H1 (cell line): ENCODE data around the gene RPLP2. TPM values are rescaled to one million over a fixed set of nuclear protein-coding genes. Genes with fewer than 3 reads are reported as not detected.

ENCODE experiments used
- CTCF ChIA-PET: fragments of 300-600 bp; sonication (Branson Sonifier 250); formaldehyde crosslinking; loops from one replicate; lab custom pipeline; 2021; ENCODE audit not compliant: partially characterized antibody; lab: Charles Lee
- POLR2A ChIA-PET: fragments of 300-600 bp; sonication (Branson Sonifier 250); formaldehyde crosslinking; loops from one replicate; lab custom pipeline; 2021; ENCODE audit warnings: inconsistent platforms; ENCODE audit not compliant: partially characterized antibody; lab: Charles Lee
- DNase-seq, 2 experiments: peaks; one replicate each; pipeline versions ENCODE4 v3.0.0 to v3.0.0-alpha.2; 2010 to 2022; ENCODE audit warnings: low spot score in 2 of 2, low read depth in 1 of 2, mixed read lengths in 1 of 2
- FAIRE-seq: peaks from 2 replicates; lab custom pipeline; 2011; peaks lifted over from hg19 to GRCh38; lab: Jason Lieb, UNC
- H2AFZ ChIP-seq: 2 replicates; pipeline ENCODE4 v1.8.1; 2012; ENCODE audit warnings: low read length, inconsistent platforms
- H2AK5ac ChIP-seq: 2 replicates; pipeline ENCODE4 v1.6.1; 2013; ENCODE audit warnings: low read depth, low read length
- H2BK120ac ChIP-seq: replicated peaks from 2 replicates; pipeline ENCODE3; 2013; ENCODE audit warnings: low read depth, low read length, inconsistent platforms
- H2BK12ac ChIP-seq: 2 replicates; pipeline ENCODE4 v1.6.1; 2013; ENCODE audit warnings: low read depth, low read length
- H2BK15ac ChIP-seq: 2 replicates; pipeline ENCODE4 v1.6.1; 2013; ENCODE audit warnings: low read length
- H2BK20ac ChIP-seq: 2 replicates; pipeline ENCODE4 v1.6.1; 2013; ENCODE audit warnings: low read length
- H2BK5ac ChIP-seq: 2 replicates; pipeline ENCODE4 v1.6.1; 2013; ENCODE audit warnings: low read depth, low read length
- H3K14ac ChIP-seq: 2 replicates; pipeline ENCODE4 v1.6.1; 2013; ENCODE audit warnings: inconsistent platforms; ENCODE audit not compliant: insufficient read length
- H3K18ac ChIP-seq: 2 replicates; pipeline ENCODE4 v1.6.1; 2013; ENCODE audit warnings: low read length; ENCODE audit errors: extremely low read depth
- H3K23ac ChIP-seq: 2 replicates; pipeline ENCODE4 v1.6.1; 2013; ENCODE audit warnings: inconsistent platforms; ENCODE audit not compliant: insufficient read length
- H3K23me2 ChIP-seq: 2 replicates; pipeline ENCODE4 v1.6.1; 2013; ENCODE audit warnings: low read depth, low read length
- H3K27ac ChIP-seq: 2 replicates; pipeline ENCODE4 v1.6.1; 2011; ENCODE audit warnings: low read depth, low read length, inconsistent platforms
- H3K27me3 ChIP-seq, 4 experiments: replicated peaks in 1 of 4; 1 replicate in 1 of 4; 2 replicates in 3 of 4; pipeline versions ENCODE4 v1.6.1 to v1.8.1; 2011 to 2013; ENCODE audit warnings: low read length in 3 of 4, mild to moderate bottlenecking in 3 of 4, inconsistent platforms in 2 of 4, mixed read lengths in 2 of 4, moderate library complexity in 1 of 4; ENCODE audit not compliant: control insufficient read depth in 3 of 4, insufficient read depth in 3 of 4; ENCODE audit errors: extremely low read depth in 1 of 4
- H3K36me3 ChIP-seq, 4 experiments: 2 replicates each; pipeline versions ENCODE4 v1.6.1 to v1.8.1; 2011 to 2013; ENCODE audit warnings: mild to moderate bottlenecking in 4 of 4, low read length in 3 of 4, moderate library complexity in 2 of 4, control low read depth in 1 of 4, inconsistent platforms in 1 of 4; ENCODE audit not compliant: insufficient read depth in 4 of 4, control insufficient read depth in 2 of 4
- H3K4ac ChIP-seq: replicated peaks from 2 replicates; pipeline ENCODE3; 2013; ENCODE audit warnings: low read length, low read depth, mixed read lengths, inconsistent platforms; ENCODE audit not compliant: insufficient read length
- H3K4me1 ChIP-seq, 4 experiments: replicated peaks in 1 of 4; 1 replicate in 1 of 4; 2 replicates in 3 of 4; pipeline versions ENCODE4 v1.6.1 to v1.8.1; 2011 to 2013; ENCODE audit warnings: low read length in 3 of 4, inconsistent platforms in 2 of 4, mixed read lengths in 1 of 4; ENCODE audit not compliant: insufficient read depth in 4 of 4, control insufficient read depth in 3 of 4
- H3K4me2 ChIP-seq, 2 experiments: 2 replicates each; pipeline versions ENCODE4 v1.6.1 to v1.8.1; 2011 to 2013; ENCODE audit warnings: low read depth in 2 of 2, low read length in 2 of 2, control low read depth in 1 of 2, inconsistent platforms in 1 of 2, mild to moderate bottlenecking in 1 of 2; ENCODE audit not compliant: insufficient read depth in 1 of 2
- H3K4me3 ChIP-seq, 4 experiments: fragments of 200-600, 300-600 bp in 1 of 4; sonication (generic), shearing (Covaris generic), sonication (Bioruptor Twin) in 1 of 4; 2 replicates each; pipeline versions ENCODE4 v1.5.1 to v1.8.1; 2011 to 2016; ENCODE audit warnings: low read length in 4 of 4, low read depth in 3 of 4, control low read depth in 2 of 4, inconsistent platforms in 2 of 4, mild to moderate bottlenecking in 2 of 4, mixed read lengths in 1 of 4, moderate library complexity in 1 of 4; ENCODE audit not compliant: insufficient read depth in 2 of 4; ENCODE audit errors: extremely low read depth in 1 of 4
- H3K56ac ChIP-seq: replicated peaks from 2 replicates; pipeline ENCODE3; 2013; ENCODE audit warnings: low read depth, mild to moderate bottlenecking, mixed read lengths, low read length, inconsistent platforms; ENCODE audit not compliant: insufficient read length
- H3K79me1 ChIP-seq: 2 replicates; pipeline ENCODE4 v1.6.1; 2013; ENCODE audit warnings: low read depth, low read length, control low read depth
- H3K79me2 ChIP-seq, 2 experiments: 2 replicates each; pipeline versions ENCODE4 v1.6.1 to v1.8.1; 2012 to 2013; ENCODE audit warnings: low read length in 2 of 2, mild to moderate bottlenecking in 2 of 2, inconsistent platforms in 1 of 2; ENCODE audit not compliant: insufficient read depth in 2 of 2, control insufficient read depth in 1 of 2
- H3K9ac ChIP-seq, 4 experiments: replicated peaks in 1 of 4; 1 replicate in 1 of 4; 2 replicates in 3 of 4; pipeline versions ENCODE4 v1.6.1 to v1.8.1; 2011 to 2013; ENCODE audit warnings: low read depth in 3 of 4, low read length in 3 of 4, control low read depth in 2 of 4, mild to moderate bottlenecking in 2 of 4, moderate library complexity in 2 of 4, inconsistent platforms in 1 of 4; ENCODE audit errors: extremely low read depth in 1 of 4
- H3K9me3 ChIP-seq, 2 experiments: 2 replicates each; pipeline versions ENCODE4 v1.6.1 to v1.8.1; 2012 to 2013; ENCODE audit warnings: mild to moderate bottlenecking in 2 of 2, moderate library complexity in 2 of 2, control low read depth in 1 of 2, inconsistent platforms in 1 of 2, low read depth in 1 of 2, low read length in 1 of 2, mixed read lengths in 1 of 2; ENCODE audit not compliant: insufficient read depth in 2 of 2
- H4K20me1 ChIP-seq, 2 experiments: replicated peaks in 1 of 2; 2 replicates each; pipeline versions ENCODE3 to v1.8.1; 2011 to 2013; ENCODE audit warnings: inconsistent platforms in 2 of 2, low read length in 2 of 2, mild to moderate bottlenecking in 1 of 2; ENCODE audit not compliant: insufficient read depth in 2 of 2, control insufficient read depth in 1 of 2
- H4K5ac ChIP-seq: 2 replicates; pipeline ENCODE4 v1.6.1; 2013; ENCODE audit warnings: low read length, low read depth, mixed read lengths, inconsistent platforms; ENCODE audit not compliant: insufficient read length
- H4K8ac ChIP-seq: 2 replicates; pipeline ENCODE4 v1.8.0; 2013; ENCODE audit warnings: mild to moderate bottlenecking, moderate library complexity, low read length, inconsistent platforms; ENCODE audit not compliant: insufficient read depth; ENCODE audit errors: extremely low read depth
- H4K91ac ChIP-seq: replicated peaks from 2 replicates; pipeline ENCODE3; 2013; ENCODE audit warnings: low read length, mixed read lengths, inconsistent platforms; ENCODE audit not compliant: insufficient read length
- BACH1 ChIP-seq: IDR thresholded peaks from 2 replicates; pipeline ENCODE4 v1.6.1; 2012; ENCODE audit warnings: low read length, improper control_type of control experiment
- CHD1 ChIP-seq: IDR thresholded peaks from 2 replicates; pipeline ENCODE4 v1.6.1; 2012; ENCODE audit warnings: low read depth, low read length, improper control_type of control experiment
- GTF2F1 ChIP-seq: IDR thresholded peaks from 2 replicates; pipeline ENCODE4 v1.6.1; 2012; ENCODE audit warnings: low read depth, low read length, improper control_type of control experiment, borderline replicate concordance
- KDM5A ChIP-seq: fragments of 200-600 bp; IDR thresholded peaks from 2 replicates; pipeline ENCODE4 v1.7.1; 2012; ENCODE audit warnings: mild to moderate bottlenecking, low read length, inconsistent platforms, mixed read lengths
- MAFK ChIP-seq: IDR thresholded peaks from 2 replicates; pipeline ENCODE4 v1.6.1; 2012; ENCODE audit warnings: low read depth, mild to moderate bottlenecking, improper control_type of control experiment, low read length
- RNF2 ChIP-seq: fragments of 200-900, 300-1000 bp; sonication (generic); IDR thresholded peaks from 2 replicates; pipeline ENCODE4 v1.7.1; 2016; ENCODE audit warnings: borderline replicate concordance, low read depth, mild to moderate bottlenecking, antibody characterized with exemption, low read length; ENCODE audit not compliant: poor library complexity, severe bottlenecking; ENCODE audit errors: missing control alignments
- SIRT6 ChIP-seq: IDR thresholded peaks from one replicate; pipeline ENCODE4 v1.7.1; 2012; ENCODE audit warnings: low read length, inconsistent platforms
- SP2 ChIP-seq: IDR thresholded peaks from 2 replicates; pipeline ENCODE4 v1.6.1; 2012; ENCODE audit warnings: mild to moderate bottlenecking, low read length, inconsistent platforms
- TAF1 ChIP-seq: IDR thresholded peaks from 2 replicates; pipeline ENCODE4 v1.6.1; 2011; ENCODE audit warnings: mild to moderate bottlenecking, low read depth, low read length
- TAF7 ChIP-seq: optimal IDR thresholded peaks from 2 replicates; pipeline ENCODE3; 2011; ENCODE audit warnings: low read depth, mild to moderate bottlenecking, inconsistent platforms, low read length, moderate library complexity, borderline replicate concordance
- WGBS, 2 experiments: shearing (Covaris generic) in 1 of 2; methylation state at CpG; one replicate each; pipeline versions ENCODE4 v1.1.6 to v1.1.7; 2013 to 2015; ENCODE audit warnings: low lambda C conversion rate in 2 of 2, mixed read lengths in 2 of 2, inconsistent platforms in 1 of 2, low coverage in 1 of 2, missing lambda C conversion rate in 1 of 2; ENCODE audit not compliant: insufficient replicate concordance in 2 of 2, insufficient coverage in 1 of 2, insufficient read length in 1 of 2; ENCODE audit errors: extremely low coverage in 1 of 2, missing lambda C conversion rate in 1 of 2; 5-methylcytosine and 5-hydroxymethylcytosine counted together
- polyA plus RNA-seq, 7 experiments: library from polyadenylated mRNA; depleted of rRNA in 3 of 7; stranded (reverse) in 5 of 7; unstranded in 2 of 7; fragments of >200 nt in 5 of 7; fragments of 200-250 nt in 2 of 7; gene quantifications; 1 replicate in 5 of 7; 2 replicates in 1 of 7; 4 replicates in 1 of 7; pipeline versions ENCODE4 v1.2.1 to v1.2.3, GENCODE V29; 2011 to 2013; ENCODE audit warnings: missing spikeins in 2 of 7, mixed read lengths in 2 of 7
- total RNA-seq: library from RNA; stranded (reverse); fragmentation: NEBNext Ultra II Directional; extraction: Animal tissue kit (Norgen Biotek cat#: 25700); gene quantifications from 2 replicates; pipeline ENCODE4 v1.2.1, GENCODE V29; 2021
- TF ChIP-seq, protein P1 (sequence below): IDR thresholded peaks from 2 replicates; pipeline ENCODE4 v1.6.1; 2011; ENCODE audit warnings: low read depth, mild to moderate bottlenecking, low read length; ENCODE audit not compliant: insufficient read depth

Gene RPLP2
- total and polyA plus RNA-seq, 2 of the 8 experiments (the other 6 are each of a cell fraction or from before 2014, with no cell fraction given): 1,789 to 2,106 TPM

DNA sequence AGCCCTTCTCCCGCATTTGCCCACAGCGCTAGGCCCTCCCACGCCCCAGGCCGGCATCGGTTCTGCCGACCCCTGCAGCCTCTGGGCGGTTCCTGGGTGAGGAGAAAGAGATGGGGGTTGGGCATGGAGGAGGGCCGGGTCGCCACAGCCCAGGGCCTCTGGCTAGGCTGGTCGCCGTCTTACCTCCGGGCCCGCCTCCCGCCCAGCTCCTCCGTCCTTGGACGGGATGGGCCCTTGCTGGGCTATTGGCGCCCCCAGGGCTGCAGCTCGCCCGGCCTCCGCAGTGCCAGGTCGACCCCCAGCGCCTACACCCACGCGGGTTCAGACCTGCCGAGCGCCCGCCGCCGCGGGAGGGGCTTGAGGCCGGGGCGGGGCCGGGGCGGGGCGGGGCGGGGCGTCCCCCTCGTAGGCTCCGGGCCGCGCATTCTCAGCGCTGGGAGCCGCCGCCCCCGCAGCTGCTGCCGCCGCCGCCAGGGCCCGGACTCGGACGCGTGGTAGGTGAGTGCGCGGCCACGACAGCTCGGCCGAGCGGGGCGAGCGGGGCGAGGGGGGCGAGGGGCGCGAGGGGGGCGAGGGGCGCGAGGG lies 22.9 kb downstream of the RPLP2 start, which contains the start of gene CD151:
Gene CD151 (plus strand): TSS at position 424 of the 585 bp plus-strand sequence. CDS start 3,118 bp downstream, outside the sequence.
- H2BK5ac ChIP-seq: peak within 1 kb of the TSS; percentile 26; the same call in 1 of the 2 replicates
- peak within 1 kb of the TSS in 3 of 4 experiments; percentile 29 to 65 (median 62); a peak in 5 of 7 replicates for H3K9ac ChIP-seq
- H3K4ac ChIP-seq: peak within 1 kb of the TSS; percentile 78
- H2BK15ac ChIP-seq: peak within 1 kb of the TSS; percentile 23; the same call in 1 of the 2 replicates
- peaks cover 6 to 39% (median 31%) of the 10 kb centered on the region in 4 experiments for H3K27me3 ChIP-seq
- H2BK120ac ChIP-seq: no peak within 1 kb of the TSS
- peak within 1 kb of the TSS; percentile 87 for H4K91ac ChIP-seq
- H3K4me3 ChIP-seq: peak within 1 kb of the TSS; percentile 51 to 76 (median 58)
- peaks cover 2 to 19% of the 10 kb centered on the region in 2 experiments for H4K20me1 ChIP-seq
- peak within 1 kb of the TSS; percentile 81 to 84 for H3K4me2 ChIP-seq
- peaks cover 0 to 9% (median 3%) of the 10 kb centered on the region in 4 experiments; a peak in 4 of 8 replicates for H3K36me3 ChIP-seq
- no peak within 1 kb of the TSS for H3K27ac ChIP-seq
- 3% methylated on average over 17 of the region's 67 CpGs; no CpG with 5 or more reads in 1 of the 2 experiments for WGBS, 2 experiments
- H3K79me2 ChIP-seq: no peaks in the 10 kb centered on the region; a peak in 1 of 4 replicates
- H4K8ac ChIP-seq: peak within 1 kb of the TSS; percentile 81
- POLR2A ChIA-PET: interaction anchor here (1.0 to 53.0 kb wide), 6 partner anchors 2 to 89 kb away, joined by 3 to 1917 read pairs (median 120); partner anchors contain the start of genes CD151, CEND1, CRACR2B and PIDD1
- no peaks in the 10 kb centered on the region for H3K9me3 ChIP-seq
- H3K14ac ChIP-seq: no peak within 1 kb of the TSS
- no peaks in the 10 kb centered on the region; the same call in 1 of the 2 replicates for H3K79me1 ChIP-seq
- no peak within 1 kb of the TSS for H2AFZ ChIP-seq
- H3K4me1 ChIP-seq: peaks cover 0 to 51% (median 43%) of the 10 kb centered on the region in 4 experiments; a peak in 6 of 7 replicates
- 0 out of 2 replicates have a peak within 1 kb of the TSS, but pooled peaks have one; percentile 19 for H2AK5ac ChIP-seq
- peak within 1 kb of the TSS; percentile 84 for H4K5ac ChIP-seq
- CTCF ChIA-PET: interaction anchor here (0.6 to 2.4 kb wide), 4 partner anchors 11 to 102 kb away, joined by 3 to 7 read pairs (median 4); partner anchors contain the start of genes PNPLA2, POLR2L and TSPAN4
- FAIRE-seq: no peak
- peak within 1 kb of the TSS; percentile 23; the same call in 1 of the 2 replicates for H2BK12ac ChIP-seq
- H2BK20ac ChIP-seq: 0 out of 2 replicates have a peak within 1 kb of the TSS, but pooled peaks have one; percentile 72
- DNase-seq: peak in 1 of 2 experiments; percentile 83
- H3K23me2 ChIP-seq: peaks cover 29% of the 10 kb centered on the region
- H3K18ac ChIP-seq: peak within 1 kb of the TSS; percentile 97
- H3K23ac ChIP-seq: no peak within 1 kb of the TSS
- peak within 1 kb of the TSS; percentile 59 for H3K56ac ChIP-seq
- TF ChIP-seq TAF1: no peak
- TF ChIP-seq BACH1: no peak; the same call in 1 of the 2 replicates
- TF ChIP-seq SP2: no peak
- TF ChIP-seq TAF7: no peak
- TF ChIP-seq, protein P1, sequence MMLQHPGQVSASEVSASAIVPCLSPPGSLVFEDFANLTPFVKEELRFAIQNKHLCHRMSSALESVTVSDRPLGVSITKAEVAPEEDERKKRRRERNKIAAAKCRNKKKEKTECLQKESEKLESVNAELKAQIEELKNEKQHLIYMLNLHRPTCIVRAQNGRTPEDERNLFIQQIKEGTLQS: no peak
- no peak for TF ChIP-seq KDM5A
- TF ChIP-seq SIRT6: no peak
- no peak for TF ChIP-seq MAFK
- TF ChIP-seq RNF2: no peak
- no peak for TF ChIP-seq CHD1
- no peak for TF ChIP-seq GTF2F1
